NB4 (cell line): ENCODE data around the gene EXOC3.

Source experiments
- CTCF ChIP-seq: IDR thresholded peaks from one replicate; pipeline ENCODE4 v1.5.1; 2012; ENCODE audit warnings: low read depth, low read length
- MAX ChIP-seq: IDR thresholded peaks from 2 replicates; pipeline ENCODE4 v1.6.1; 2011; ENCODE audit warnings: low read depth, low read length
- POLR2A ChIP-seq: IDR thresholded peaks from 2 replicates; pipeline ENCODE4 v1.6.1; 2011; ENCODE audit warnings: mild to moderate bottlenecking; ENCODE audit not compliant: insufficient read length; ENCODE audit errors: extremely low read depth

- no peak for TF ChIP-seq CTCF
- no peak for TF ChIP-seq POLR2A
- no peak for TF ChIP-seq MAX
Observed at GRCh38 chr5:464843-465590, 22.0 kb downstream of the EXOC3 start.
